HepG2 (cell line): ENCODE data around the gene ZNF627. TPM values are rescaled to one million over a fixed set of nuclear protein-coding genes. Genes with fewer than 3 reads are reported as not detected.

Experiments
- BATF2 ChIP-seq: sonication (generic); formaldehyde crosslinking; IDR thresholded peaks from 2 replicates; pipeline ENCODE4 v1.8.0; 2022; ENCODE audit warnings: mild to moderate bottlenecking, missing genetic modification reagents, moderate library complexity
- CEBPG ChIP-seq: IDR thresholded peaks from 2 replicates; pipeline ENCODE4 v1.6.1; 2016
- HNF1B ChIP-seq: sonication (generic); formaldehyde crosslinking; IDR thresholded peaks from 2 replicates; pipeline ENCODE4 v1.5.1; 2020; ENCODE audit warnings: mild to moderate bottlenecking, moderate library complexity, missing genetic modification reagents
- HNF4A ChIP-seq: sonication (generic); formaldehyde crosslinking; IDR thresholded peaks from 2 replicates; pipeline ENCODE4 v1.4.0; 2020; ENCODE audit warnings: missing genetic modification reagents
- LCORL ChIP-seq, 2 experiments: fragments of 450-650 bp in 1 of 2; sonication (generic) in 1 of 2; formaldehyde crosslinking in 1 of 2; IDR thresholded peaks; 2 replicates each; pipeline versions ENCODE4 v1.5.0 to v1.6.1; 2017 to 2020; ENCODE audit warnings: antibody characterized with exemption in 1 of 2, missing genetic modification reagents in 1 of 2
- MBD4 ChIP-seq: IDR thresholded peaks from 2 replicates; pipeline ENCODE4 v1.6.1; 2012; ENCODE audit warnings: low read length, inconsistent platforms, borderline replicate concordance
- NFRKB ChIP-seq: fragments of 450-650 bp; IDR thresholded peaks from 2 replicates; pipeline ENCODE4 v1.6.1; 2017
- PLRG1 ChIP-seq: fragments of 450-650 bp; conservative IDR thresholded peaks from 2 replicates; pipeline ENCODE4 v1.6.1; 2016
- SMAD1 ChIP-seq: sonication (generic); formaldehyde crosslinking; IDR thresholded peaks from 2 replicates; pipeline ENCODE4 v1.4.0; 2020; ENCODE audit warnings: missing genetic modification reagents, low read depth, mild to moderate bottlenecking, borderline replicate concordance
- ZMYM3 ChIP-seq: sonication (generic); formaldehyde crosslinking; IDR thresholded peaks from 2 replicates; pipeline ENCODE4 v1.5.1; 2020; ENCODE audit warnings: mild to moderate bottlenecking, missing genetic modification reagents
- ZNF414 ChIP-seq: sonication (generic); formaldehyde crosslinking; IDR thresholded peaks from 2 replicates; pipeline ENCODE4 v1.5.0; 2020; ENCODE audit warnings: missing genetic modification reagents
- polyA plus RNA-seq, 8 experiments: library from polyadenylated mRNA; depleted of rRNA in 3 of 8; stranded (reverse) in 7 of 8; unstranded in 1 of 8; fragments of >200 nt; fragmentation: Illumina TruSeq in 4 of 8; extraction: Trizol in 4 of 8; gene quantifications; 2 replicates each; pipeline versions ENCODE4 v1.2.1 to v1.2.3, GENCODE V29; 2011 to 2016; ENCODE audit warnings: low read depth in 4 of 8, missing spikeins in 1 of 8, mixed read lengths in 1 of 8; ENCODE audit not compliant: insufficient read depth in 1 of 8
- total RNA-seq, 5 experiments: library from RNA; depleted of rRNA; stranded (reverse); fragments of >200 nt; fragmentation: Illumina TruSeq; extraction: Trizol; gene quantifications; 2 replicates each; pipeline ENCODE4 v1.2.3, GENCODE V29; 2016; ENCODE audit warnings: low read depth in 1 of 5
- TF ChIP-seq, protein P1 (sequence below): sonication (generic); formaldehyde crosslinking; conservative IDR thresholded peaks from 2 replicates; pipeline ENCODE4 v1.4.0; 2020; ENCODE audit warnings: mild to moderate bottlenecking, missing genetic modification reagents, moderate library complexity

The ZNF627 gene
- total and polyA plus RNA-seq, 2 of the 13 experiments (the other 11 are each of a cell fraction or from before 2014, with no cell fraction given) = 4.2 to 12.7 TPM

DNA sequence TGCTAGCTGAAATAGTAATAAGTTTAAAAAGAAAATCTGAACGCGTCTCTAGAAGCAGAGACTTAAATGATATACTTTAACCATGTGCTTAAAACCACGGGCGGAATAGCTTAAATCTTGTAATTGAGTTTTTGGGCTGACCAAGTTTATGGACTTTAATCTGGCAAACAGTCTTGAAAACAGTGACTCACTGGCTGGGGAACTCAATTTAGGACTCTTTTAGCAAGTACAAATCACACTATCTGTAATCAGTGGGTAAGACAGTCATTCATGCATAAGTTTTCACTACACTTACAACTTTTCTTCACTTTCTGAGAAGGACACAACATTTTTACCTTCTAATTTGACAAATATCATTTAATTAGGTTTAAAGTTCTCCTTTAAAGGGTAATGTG, 26.8 kb downstream of the ZNF627 start (continued):
- no peak for TF ChIP-seq PLRG1
- TF ChIP-seq HNF4A (CRISPR knock-in tag) = peak; percentile 51
- TF ChIP-seq, protein P1, sequence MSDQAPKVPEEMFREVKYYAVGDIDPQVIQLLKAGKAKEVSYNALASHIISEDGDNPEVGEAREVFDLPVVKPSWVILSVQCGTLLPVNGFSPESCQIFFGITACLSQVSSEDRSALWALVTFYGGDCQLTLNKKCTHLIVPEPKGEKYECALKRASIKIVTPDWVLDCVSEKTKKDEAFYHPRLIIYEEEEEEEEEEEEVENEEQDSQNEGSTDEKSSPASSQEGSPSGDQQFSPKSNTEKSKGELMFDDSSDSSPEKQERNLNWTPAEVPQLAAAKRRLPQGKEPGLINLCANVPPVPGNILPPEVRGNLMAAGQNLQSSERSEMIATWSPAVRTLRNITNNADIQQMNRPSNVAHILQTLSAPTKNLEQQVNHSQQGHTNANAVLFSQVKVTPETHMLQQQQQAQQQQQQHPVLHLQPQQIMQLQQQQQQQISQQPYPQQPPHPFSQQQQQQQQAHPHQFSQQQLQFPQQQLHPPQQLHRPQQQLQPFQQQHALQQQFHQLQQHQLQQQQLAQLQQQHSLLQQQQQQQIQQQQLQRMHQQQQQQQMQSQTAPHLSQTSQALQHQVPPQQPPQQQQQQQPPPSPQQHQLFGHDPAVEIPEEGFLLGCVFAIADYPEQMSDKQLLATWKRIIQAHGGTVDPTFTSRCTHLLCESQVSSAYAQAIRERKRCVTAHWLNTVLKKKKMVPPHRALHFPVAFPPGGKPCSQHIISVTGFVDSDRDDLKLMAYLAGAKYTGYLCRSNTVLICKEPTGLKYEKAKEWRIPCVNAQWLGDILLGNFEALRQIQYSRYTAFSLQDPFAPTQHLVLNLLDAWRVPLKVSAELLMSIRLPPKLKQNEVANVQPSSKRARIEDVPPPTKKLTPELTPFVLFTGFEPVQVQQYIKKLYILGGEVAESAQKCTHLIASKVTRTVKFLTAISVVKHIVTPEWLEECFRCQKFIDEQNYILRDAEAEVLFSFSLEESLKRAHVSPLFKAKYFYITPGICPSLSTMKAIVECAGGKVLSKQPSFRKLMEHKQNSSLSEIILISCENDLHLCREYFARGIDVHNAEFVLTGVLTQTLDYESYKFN (CRISPR knock-in tag) = peak; percentile 20
- TF ChIP-seq CEBPG (CRISPR knock-in tag) = no peak
- TF ChIP-seq ZMYM3 (CRISPR knock-in tag) = no peak
- 0 out of 2 replicates have a peak, but pooled peaks have one; percentile 29 for TF ChIP-seq LCORL (IDR thresholded peaks at IDR 0.05)
- TF ChIP-seq LCORL (CRISPR knock-in tag; IDR thresholded peaks at IDR 0.05) = no peak
- TF ChIP-seq NFRKB = no peak
- TF ChIP-seq HNF1B (CRISPR knock-in tag) = no peak
- no peak for TF ChIP-seq MBD4
- TF ChIP-seq ZNF414 = 0 out of 2 replicates have a peak, but pooled peaks have one; percentile 4
- TF ChIP-seq BATF2 (CRISPR knock-in tag) = no peak
- TF ChIP-seq SMAD1 (CRISPR knock-in tag) = no peak
